ENCODE data around the gene PIM3.

DNA sequence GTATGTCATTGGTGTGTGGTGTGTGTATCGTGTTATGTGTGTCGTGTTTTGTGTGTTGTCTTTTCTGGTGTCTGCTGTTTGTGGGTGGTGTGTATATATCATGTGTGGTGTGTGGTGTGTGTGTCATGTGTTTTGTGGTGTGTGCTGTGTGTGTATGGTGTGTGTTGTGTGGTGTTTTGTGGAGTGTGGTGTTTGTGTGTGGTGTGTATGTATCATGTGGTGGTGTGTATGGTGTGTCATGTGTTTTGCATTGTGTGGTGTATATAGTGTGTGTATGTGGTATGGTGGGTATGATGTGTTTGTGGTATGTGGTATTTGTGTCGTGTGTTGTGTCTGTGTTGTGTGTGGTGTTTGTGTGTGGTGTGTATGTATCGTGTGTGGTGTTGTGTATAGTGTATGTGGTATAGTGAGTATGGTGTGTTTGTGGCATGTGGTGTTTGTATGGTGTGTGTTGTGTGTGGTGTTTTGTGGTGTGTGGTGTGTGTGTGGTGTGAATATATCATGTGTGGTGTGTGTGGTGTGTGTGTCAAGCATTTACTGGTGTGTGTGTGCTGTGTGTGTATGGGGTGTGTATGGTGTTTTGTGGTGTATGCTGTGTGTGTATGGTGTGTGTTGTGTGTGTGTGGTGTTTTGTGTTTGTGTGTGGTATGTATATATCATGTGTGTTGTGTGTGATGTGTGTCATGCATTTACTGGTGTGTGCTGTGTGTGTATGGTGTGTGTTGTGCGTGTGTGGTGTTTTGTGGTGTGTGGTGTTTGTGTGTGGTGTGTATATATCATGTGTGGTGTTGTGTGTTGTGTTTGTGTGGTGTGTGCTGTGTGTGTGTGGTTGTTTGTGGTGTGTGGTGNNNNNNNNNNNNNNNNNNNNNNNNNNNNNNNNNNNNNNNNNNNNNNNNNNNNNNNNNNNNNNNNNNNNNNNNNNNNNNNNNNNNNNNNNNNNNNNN, 12.7 kb downstream of the PIM3 start:
- TF ChIP-seq CTCF (IDR thresholded peaks at IDR 0.05) (no peak), POLR2A (IDR thresholded peaks at IDR 0.05) (no peak)
